Liver (tissue), 9 donors: ENCODE data around the gene IER5. TPM values are rescaled to one million over a fixed set of nuclear protein-coding genes. Genes with fewer than 3 reads are reported as not detected.

ENCODE experiments used
- DNase-seq: peaks from one replicate; pipeline ENCODE4 v3.0.0-alpha.2; 2017; ENCODE audit warnings: low spot score
- H3K27ac ChIP-seq, 2 donors: one replicate each; pipeline ENCODE4 v1.7.0; 2013; ENCODE audit warnings: inconsistent platforms in 2 of 2, low read length in 2 of 2, control low read depth in 1 of 2, low read depth in 1 of 2, mild to moderate bottlenecking in 1 of 2
- H3K27me3 ChIP-seq, 4 donors: one replicate each; pipeline versions ENCODE4 v1.6.1 to v1.7.0; 2013; ENCODE audit warnings: low read length in 3 of 4, inconsistent platforms in 1 of 4, mild to moderate bottlenecking in 1 of 4, moderate library complexity in 1 of 4; ENCODE audit not compliant: control insufficient read depth in 4 of 4, insufficient read depth in 4 of 4
- H3K36me3 ChIP-seq, 4 donors: one replicate each; pipeline versions ENCODE4 v1.6.1 to v1.7.0; 2013; ENCODE audit warnings: low read length in 3 of 4, mild to moderate bottlenecking in 3 of 4, low read depth in 1 of 4, moderate library complexity in 1 of 4; ENCODE audit not compliant: control insufficient read depth in 4 of 4, insufficient read depth in 3 of 4
- H3K4me1 ChIP-seq, 4 donors: one replicate each; pipeline versions ENCODE4 v1.6.1 to v1.7.0; 2013; ENCODE audit warnings: low read length in 3 of 4, mild to moderate bottlenecking in 3 of 4, moderate library complexity in 1 of 4; ENCODE audit not compliant: control insufficient read depth in 4 of 4, insufficient read depth in 4 of 4
- H3K4me3 ChIP-seq, 3 donors: one replicate each; pipeline versions ENCODE4 v1.6.1 to v1.7.0; 2013; ENCODE audit warnings: low read length in 3 of 3, control low read depth in 1 of 3, low read depth in 1 of 3, mild to moderate bottlenecking in 1 of 3
- H3K9ac ChIP-seq, 2 donors: one replicate each; pipeline ENCODE4 v1.7.0; 2013; ENCODE audit warnings: low read length in 2 of 2, mild to moderate bottlenecking in 2 of 2, moderate library complexity in 2 of 2, control low read depth in 1 of 2, low read depth in 1 of 2
- H3K9me3 ChIP-seq, 4 donors: one replicate each; pipeline versions ENCODE4 v1.6.1 to v1.7.0; 2013; ENCODE audit warnings: low read length in 3 of 4; ENCODE audit not compliant: control insufficient read depth in 4 of 4
- EGR1 ChIP-seq, 2 donors: IDR thresholded peaks; 2 replicates each; pipeline ENCODE4 v1.6.1; 2016 to 2018; ENCODE audit warnings: antibody characterized with exemption in 2 of 2, low read depth in 2 of 2
- FOXA1 ChIP-seq: IDR thresholded peaks from 2 replicates; pipeline ENCODE4 v1.6.1; 2016; ENCODE audit warnings: antibody characterized with exemption
- FOXA2 ChIP-seq: IDR thresholded peaks from 2 replicates; pipeline ENCODE4 v1.6.1; 2016; ENCODE audit warnings: antibody characterized with exemption
- GABPA ChIP-seq, 2 donors: IDR thresholded peaks in 1 of 2; conservative IDR thresholded peaks in 1 of 2; 2 replicates each; pipeline ENCODE4 v1.6.1; 2016; ENCODE audit warnings: antibody characterized with exemption in 2 of 2, mild to moderate bottlenecking in 1 of 2, moderate library complexity in 1 of 2
- HNF4A ChIP-seq, 2 donors: conservative IDR thresholded peaks; 2 replicates each; pipeline ENCODE4 v1.6.1; 2016; ENCODE audit warnings: antibody characterized with exemption in 2 of 2, mild to moderate bottlenecking in 2 of 2
- HNF4G ChIP-seq: IDR thresholded peaks from 2 replicates; pipeline ENCODE4 v1.6.1; 2016; ENCODE audit warnings: antibody characterized with exemption
- JUND ChIP-seq, 2 donors: IDR thresholded peaks; 2 replicates each; pipeline ENCODE4 v1.6.1; 2016; ENCODE audit warnings: antibody characterized with exemption in 2 of 2
- NR2F2 ChIP-seq: IDR thresholded peaks from 2 replicates; pipeline ENCODE4 v1.6.1; 2016; ENCODE audit warnings: antibody characterized with exemption
- RAD21 ChIP-seq, 2 donors: IDR thresholded peaks; 2 replicates each; pipeline ENCODE4 v1.6.1; 2016; ENCODE audit warnings: antibody characterized with exemption in 2 of 2, mild to moderate bottlenecking in 2 of 2
- SP1 ChIP-seq: IDR thresholded peaks from 2 replicates; pipeline ENCODE4 v1.6.1; 2018; ENCODE audit warnings: antibody characterized with exemption, mild to moderate bottlenecking
- TAF1 ChIP-seq: conservative IDR thresholded peaks from 2 replicates; pipeline ENCODE4 v1.6.1; 2016; ENCODE audit warnings: antibody characterized with exemption, mild to moderate bottlenecking
- YY1 ChIP-seq: IDR thresholded peaks from 2 replicates; pipeline ENCODE4 v1.6.1; 2016; ENCODE audit warnings: antibody characterized with exemption, mild to moderate bottlenecking
- WGBS: extraction: QIAGEN DNeasy Blood & Tissue Kit; methylation state at CpG from one replicate; pipeline ENCODE4 v1.1.7; 2013; 5-methylcytosine and 5-hydroxymethylcytosine counted together
- polyA plus RNA-seq, 2 donors: library from polyadenylated mRNA; stranded (reverse) in 1 of 2; unstranded in 1 of 2; fragments of 200-250 nt in 1 of 2; fragments of >200 nt in 1 of 2; fragmentation: Nextera tagmentation in 1 of 2; extraction: Ambion mirVana in 1 of 2; gene quantifications; one replicate each; pipeline versions ENCODE4 v1.2.1 to v1.2.3, GENCODE V29; 2013 to 2015
- total RNA-seq, 2 donors: library from RNA; depleted of rRNA; stranded (reverse); fragments of >200 nt; gene quantifications; one replicate each; pipeline ENCODE4 v1.2.3, GENCODE V29; 2014
- TF ChIP-seq, protein P1 (sequence below): IDR thresholded peaks from 2 replicates; pipeline ENCODE4 v1.6.1; 2016; ENCODE audit warnings: antibody characterized with exemption
- TF ChIP-seq, protein P2 (sequence below): IDR thresholded peaks from 2 replicates; pipeline ENCODE4 v1.6.1; 2016; ENCODE audit warnings: antibody characterized with exemption
- TF ChIP-seq, protein P3 (sequence below): fragments of 150-350 bp; IDR thresholded peaks from 2 replicates; pipeline ENCODE4 v1.5.1; 2017; ENCODE audit warnings: improper control_type of control experiment, low read depth, low read length; ENCODE audit not compliant: missing input control
- TF ChIP-seq, protein P4 (sequence below): IDR thresholded peaks from 2 replicates; pipeline ENCODE4 v1.6.1; 2016; ENCODE audit warnings: antibody characterized with exemption, mild to moderate bottlenecking
- TF ChIP-seq, protein P5 (sequence below): IDR thresholded peaks from 2 replicates; pipeline ENCODE4 v1.6.1; 2016; ENCODE audit warnings: antibody characterized with exemption
- donor health status: healthy.
- donor health status: healthy.
- donor health status: healthy.
- donor health status: healthy.
- donor health status: healthy.

Gene IER5
- total and polyA plus RNA-seq, 4 donors: 0.56 to 8.4 (median 2.4) TPM

DNA sequence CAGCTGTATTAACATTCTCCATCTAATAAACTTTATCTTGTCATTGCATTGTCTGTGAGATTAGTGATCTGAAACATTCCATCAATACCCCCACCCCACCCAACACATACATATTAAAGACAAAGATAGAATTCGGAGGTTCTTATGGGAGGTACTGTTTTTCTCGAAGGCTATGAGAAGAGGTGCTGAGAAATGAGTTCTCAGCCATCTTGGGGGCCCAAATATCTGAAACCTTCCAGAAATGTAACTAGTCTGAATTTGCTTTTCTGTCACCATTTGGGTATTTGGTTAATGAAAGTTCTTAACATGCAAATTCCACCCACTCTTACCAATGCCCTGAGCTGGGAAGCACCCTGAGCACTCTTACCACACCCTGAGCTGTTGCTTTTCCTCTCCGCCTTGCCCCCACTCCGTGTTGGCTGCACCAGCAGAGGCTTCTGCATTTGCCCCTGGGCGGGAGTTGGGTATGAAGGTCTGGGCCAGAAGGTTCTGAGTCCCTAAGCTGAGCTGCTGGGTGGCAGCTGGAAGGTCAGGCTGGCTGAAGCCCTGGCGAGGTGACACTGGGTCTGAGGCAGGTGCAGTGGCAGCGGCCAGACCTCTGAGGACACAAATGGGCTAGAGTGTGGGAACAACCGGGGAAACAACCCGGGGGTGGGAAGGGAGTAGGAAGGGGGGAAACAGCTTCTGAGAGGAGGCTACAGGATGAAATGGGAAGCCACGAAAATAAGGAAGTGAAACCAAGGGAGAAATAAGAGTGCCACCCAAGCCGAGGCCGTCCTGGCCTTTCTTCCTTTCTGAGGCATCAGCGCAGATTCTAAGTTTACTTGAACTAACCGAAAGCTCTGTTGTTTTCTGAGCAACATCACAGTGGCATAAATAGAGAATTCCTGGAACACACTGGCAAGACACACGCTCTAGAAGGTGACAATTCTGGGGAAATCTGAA lies 26.3 kb upstream of the IER5 start:
- 75% methylated on average over 15 of the region's 15 CpGs for WGBS
- DNase-seq: no peak
- H3K9ac ChIP-seq: no peak overlapping the region
- H3K4me1 ChIP-seq: no peaks in the 10 kb centered on the region
- no peaks in the 10 kb centered on the region for H3K27me3 ChIP-seq
- H3K9me3 ChIP-seq: peaks cover 0 to 2% (median 0%) of the 10 kb centered on the region in 4 donors
- TF ChIP-seq, protein P1, sequence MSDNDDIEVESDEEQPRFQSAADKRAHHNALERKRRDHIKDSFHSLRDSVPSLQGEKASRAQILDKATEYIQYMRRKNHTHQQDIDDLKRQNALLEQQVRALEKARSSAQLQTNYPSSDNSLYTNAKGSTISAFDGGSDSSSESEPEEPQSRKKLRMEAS: no peak
- no peak for TF ChIP-seq HNF4G
- TF ChIP-seq JUND (IDR thresholded peaks at IDR 0.05): no peak
- TF ChIP-seq, protein P2, sequence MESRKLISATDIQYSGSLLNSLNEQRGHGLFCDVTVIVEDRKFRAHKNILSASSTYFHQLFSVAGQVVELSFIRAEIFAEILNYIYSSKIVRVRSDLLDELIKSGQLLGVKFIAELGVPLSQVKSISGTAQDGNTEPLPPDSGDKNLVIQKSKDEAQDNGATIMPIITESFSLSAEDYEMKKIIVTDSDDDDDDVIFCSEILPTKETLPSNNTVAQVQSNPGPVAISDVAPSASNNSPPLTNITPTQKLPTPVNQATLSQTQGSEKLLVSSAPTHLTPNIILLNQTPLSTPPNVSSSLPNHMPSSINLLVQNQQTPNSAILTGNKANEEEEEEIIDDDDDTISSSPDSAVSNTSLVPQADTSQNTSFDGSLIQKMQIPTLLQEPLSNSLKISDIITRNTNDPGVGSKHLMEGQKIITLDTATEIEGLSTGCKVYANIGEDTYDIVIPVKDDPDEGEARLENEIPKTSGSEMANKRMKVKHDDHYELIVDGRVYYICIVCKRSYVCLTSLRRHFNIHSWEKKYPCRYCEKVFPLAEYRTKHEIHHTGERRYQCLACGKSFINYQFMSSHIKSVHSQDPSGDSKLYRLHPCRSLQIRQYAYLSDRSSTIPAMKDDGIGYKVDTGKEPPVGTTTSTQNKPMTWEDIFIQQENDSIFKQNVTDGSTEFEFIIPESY: no peak
- TF ChIP-seq, protein P3, sequence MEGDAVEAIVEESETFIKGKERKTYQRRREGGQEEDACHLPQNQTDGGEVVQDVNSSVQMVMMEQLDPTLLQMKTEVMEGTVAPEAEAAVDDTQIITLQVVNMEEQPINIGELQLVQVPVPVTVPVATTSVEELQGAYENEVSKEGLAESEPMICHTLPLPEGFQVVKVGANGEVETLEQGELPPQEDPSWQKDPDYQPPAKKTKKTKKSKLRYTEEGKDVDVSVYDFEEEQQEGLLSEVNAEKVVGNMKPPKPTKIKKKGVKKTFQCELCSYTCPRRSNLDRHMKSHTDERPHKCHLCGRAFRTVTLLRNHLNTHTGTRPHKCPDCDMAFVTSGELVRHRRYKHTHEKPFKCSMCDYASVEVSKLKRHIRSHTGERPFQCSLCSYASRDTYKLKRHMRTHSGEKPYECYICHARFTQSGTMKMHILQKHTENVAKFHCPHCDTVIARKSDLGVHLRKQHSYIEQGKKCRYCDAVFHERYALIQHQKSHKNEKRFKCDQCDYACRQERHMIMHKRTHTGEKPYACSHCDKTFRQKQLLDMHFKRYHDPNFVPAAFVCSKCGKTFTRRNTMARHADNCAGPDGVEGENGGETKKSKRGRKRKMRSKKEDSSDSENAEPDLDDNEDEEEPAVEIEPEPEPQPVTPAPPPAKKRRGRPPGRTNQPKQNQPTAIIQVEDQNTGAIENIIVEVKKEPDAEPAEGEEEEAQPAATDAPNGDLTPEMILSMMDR: no peak
- no peak for TF ChIP-seq SP1
- TF ChIP-seq TAF1: no peak
- TF ChIP-seq EGR1 (IDR thresholded peaks at IDR 0.05; ENCODE audit: low read depth in 2 of 2): no peak
- TF ChIP-seq YY1: no peak
- no peak for TF ChIP-seq FOXA2
- H3K27ac ChIP-seq: no peak overlapping the region
- no peaks in the 10 kb centered on the region for H3K36me3 ChIP-seq
- H3K4me3 ChIP-seq: no peak overlapping the region

DNA sequence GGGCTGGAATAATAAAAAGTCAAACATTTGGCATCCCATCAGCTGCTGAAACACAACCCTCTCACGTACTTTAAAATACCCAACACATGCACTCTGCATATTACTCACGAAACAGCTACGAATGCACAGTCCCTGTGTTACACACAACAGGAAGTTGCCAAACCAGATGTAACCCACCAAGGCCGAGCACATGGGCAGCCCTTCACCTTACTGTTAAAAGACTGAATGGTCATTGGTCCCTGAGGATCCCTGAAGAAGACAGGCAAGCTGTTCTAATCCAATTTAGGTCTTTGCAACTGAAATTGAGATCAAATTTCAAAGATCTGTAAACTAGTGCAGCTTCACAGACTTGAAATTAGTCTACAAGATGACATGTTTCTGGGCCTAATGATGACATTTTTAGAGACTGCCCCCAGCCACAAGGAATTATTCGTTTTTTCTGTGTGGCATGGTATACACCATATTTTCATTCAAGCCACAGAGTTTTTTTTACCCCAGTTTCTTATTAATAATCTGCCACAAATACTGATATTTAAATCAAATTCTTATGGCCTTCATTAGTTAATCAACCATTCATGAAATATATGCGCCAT lies 25.6 kb upstream of the IER5 start:
- Histone ChIP-seq H3K9ac (no peak overlapping the region), H3K36me3 (no peaks in the 10 kb centered on the region), H3K4me3 (no peak overlapping the region), H3K27ac (no peak overlapping the region), H3K4me1 (no peaks in the 10 kb centered on the region), H3K27me3 (no peaks in the 10 kb centered on the region), H3K9me3 (peaks cover 0 to 2% (median 0%) of the 10 kb centered on the region in 4 donors)
- WGBS: 67% methylated on average over 6 of the region's 6 CpGs
- no peak for DNase-seq
- TF ChIP-seq EGR1 (IDR thresholded peaks at IDR 0.05; ENCODE audit: low read depth in 2 of 2) (no peak), HNF4G (no peak), JUND (IDR thresholded peaks at IDR 0.05) (no peak), YY1 (no peak), TAF1 (no peak), FOXA2 (no peak), RAD21 (IDR thresholded peaks at IDR 0.05) (no peak), FOXA1 (no peak), HNF4A (conservative IDR thresholded peaks at IDR 0.05) (no peak), NR2F2 (no peak), GABPA (IDR thresholded peaks at IDR 0.05 in 1 of 2, conservative IDR thresholded peaks at IDR 0.05 in 1 of 2) (no peak)
- TF ChIP-seq, protein P4, sequence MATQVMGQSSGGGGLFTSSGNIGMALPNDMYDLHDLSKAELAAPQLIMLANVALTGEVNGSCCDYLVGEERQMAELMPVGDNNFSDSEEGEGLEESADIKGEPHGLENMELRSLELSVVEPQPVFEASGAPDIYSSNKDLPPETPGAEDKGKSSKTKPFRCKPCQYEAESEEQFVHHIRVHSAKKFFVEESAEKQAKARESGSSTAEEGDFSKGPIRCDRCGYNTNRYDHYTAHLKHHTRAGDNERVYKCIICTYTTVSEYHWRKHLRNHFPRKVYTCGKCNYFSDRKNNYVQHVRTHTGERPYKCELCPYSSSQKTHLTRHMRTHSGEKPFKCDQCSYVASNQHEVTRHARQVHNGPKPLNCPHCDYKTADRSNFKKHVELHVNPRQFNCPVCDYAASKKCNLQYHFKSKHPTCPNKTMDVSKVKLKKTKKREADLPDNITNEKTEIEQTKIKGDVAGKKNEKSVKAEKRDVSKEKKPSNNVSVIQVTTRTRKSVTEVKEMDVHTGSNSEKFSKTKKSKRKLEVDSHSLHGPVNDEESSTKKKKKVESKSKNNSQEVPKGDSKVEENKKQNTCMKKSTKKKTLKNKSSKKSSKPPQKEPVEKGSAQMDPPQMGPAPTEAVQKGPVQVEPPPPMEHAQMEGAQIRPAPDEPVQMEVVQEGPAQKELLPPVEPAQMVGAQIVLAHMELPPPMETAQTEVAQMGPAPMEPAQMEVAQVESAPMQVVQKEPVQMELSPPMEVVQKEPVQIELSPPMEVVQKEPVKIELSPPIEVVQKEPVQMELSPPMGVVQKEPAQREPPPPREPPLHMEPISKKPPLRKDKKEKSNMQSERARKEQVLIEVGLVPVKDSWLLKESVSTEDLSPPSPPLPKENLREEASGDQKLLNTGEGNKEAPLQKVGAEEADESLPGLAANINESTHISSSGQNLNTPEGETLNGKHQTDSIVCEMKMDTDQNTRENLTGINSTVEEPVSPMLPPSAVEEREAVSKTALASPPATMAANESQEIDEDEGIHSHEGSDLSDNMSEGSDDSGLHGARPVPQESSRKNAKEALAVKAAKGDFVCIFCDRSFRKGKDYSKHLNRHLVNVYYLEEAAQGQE: no peak
- TF ChIP-seq, protein P2: no peak
- TF ChIP-seq, protein P5, sequence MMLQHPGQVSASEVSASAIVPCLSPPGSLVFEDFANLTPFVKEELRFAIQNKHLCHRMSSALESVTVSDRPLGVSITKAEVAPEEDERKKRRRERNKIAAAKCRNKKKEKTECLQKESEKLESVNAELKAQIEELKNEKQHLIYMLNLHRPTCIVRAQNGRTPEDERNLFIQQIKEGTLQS: no peak
- TF ChIP-seq, protein P3: no peak
